GM21786 (cell line): ENCODE results near the gene PUM1.
A peak's percentile ranks its signal among the peaks of the same experiment; 100 is the strongest.
"Not testable (repeated sequence)": the region's sequence is repeated elsewhere in the genome, so short reads cannot be mapped to it uniquely, and the experiment has no call there.

Experiments used
- ATAC-seq: cut with Tn5 transposase; IDR thresholded peaks from one replicate; pipeline ENCODE4 v1.9.1; 2021; ENCODE audit not compliant: unreplicated experiment

Gene PUM1

GRCh38 chr1:30997463-30998057, 68.0 kb downstream of the PUM1 start:
- ATAC-seq: no peak

DNA sequence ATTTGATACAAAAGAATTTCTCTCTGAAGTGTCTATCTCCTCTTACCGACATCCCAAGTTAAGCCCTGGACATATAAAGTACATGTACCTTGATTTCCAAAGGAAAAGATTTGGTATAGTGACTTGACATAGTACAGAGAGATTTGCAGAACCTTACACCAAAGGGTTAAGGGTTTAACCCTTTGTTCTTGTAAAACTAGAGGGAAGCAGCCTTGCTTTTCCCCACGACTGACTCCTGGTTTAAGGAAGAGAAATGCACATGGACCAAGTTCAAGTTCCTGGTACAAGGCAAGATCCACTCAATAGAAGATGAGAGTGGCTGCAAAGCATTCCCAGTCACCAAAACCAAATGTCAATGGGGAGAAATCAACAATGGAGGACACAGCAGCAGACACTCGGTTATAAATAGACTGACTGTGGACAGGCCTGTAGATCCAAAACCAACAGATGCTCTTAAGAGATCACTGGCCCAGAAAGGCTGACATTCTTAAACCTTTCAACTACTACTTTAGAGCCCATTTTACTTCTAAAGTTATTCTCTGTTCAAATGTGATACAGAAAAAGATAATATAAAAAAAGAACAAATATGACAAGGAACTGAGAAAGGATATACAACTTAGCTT, 69.4 kb downstream of the PUM1 start:
- ATAC-seq: no peak

- ATAC-seq: no peak
These were observed 73.5 kb downstream of the PUM1 start for GRCh38 chr1:30991862-30992606.

DNA sequence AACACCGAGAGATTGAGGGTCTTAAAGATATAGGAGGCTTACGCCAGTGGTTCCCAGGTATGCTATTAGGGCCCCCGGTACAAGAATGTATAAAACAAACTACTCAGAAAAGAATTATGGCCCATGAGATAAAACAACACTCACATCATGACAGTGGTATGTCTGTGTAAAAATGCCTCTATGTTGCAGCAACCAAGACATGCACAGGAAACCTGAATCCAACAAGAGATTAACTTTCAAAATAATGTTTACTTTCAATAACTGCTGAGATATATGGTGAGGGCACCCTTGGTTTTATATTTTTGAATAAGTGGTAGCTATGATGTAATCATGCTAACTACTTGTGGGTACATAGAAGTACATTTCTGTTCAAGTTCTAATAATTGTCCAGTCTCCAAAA, 74.9 kb downstream of the PUM1 start:
- no peak for ATAC-seq

DNA sequence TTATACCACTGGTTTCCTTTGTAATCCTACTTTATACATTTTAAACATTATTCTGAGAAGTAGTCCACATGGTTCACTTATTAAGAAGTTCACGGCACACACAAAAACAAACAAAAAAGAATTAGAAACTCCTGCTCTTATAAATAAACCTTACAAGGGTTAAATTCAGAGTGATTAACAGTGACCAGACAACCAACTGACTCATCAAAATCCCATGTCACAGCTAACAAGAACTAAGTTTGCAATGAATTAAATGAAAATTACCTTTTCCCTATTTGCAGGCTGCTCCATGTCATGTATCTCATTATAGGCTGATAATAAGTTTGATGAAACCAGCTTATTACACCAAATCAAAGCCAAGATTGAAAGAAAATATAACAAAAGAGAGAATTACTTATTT, 77.5 kb downstream of the PUM1 start:
- ATAC-seq: no peak

GRCh38 chr1:30986755-30987154, 78.8 kb downstream of the PUM1 start:
- ATAC-seq: no peak

- no peak for ATAC-seq
These were observed 80.5 kb downstream of the PUM1 start for GRCh38 chr1:30984991-30985503.

DNA sequence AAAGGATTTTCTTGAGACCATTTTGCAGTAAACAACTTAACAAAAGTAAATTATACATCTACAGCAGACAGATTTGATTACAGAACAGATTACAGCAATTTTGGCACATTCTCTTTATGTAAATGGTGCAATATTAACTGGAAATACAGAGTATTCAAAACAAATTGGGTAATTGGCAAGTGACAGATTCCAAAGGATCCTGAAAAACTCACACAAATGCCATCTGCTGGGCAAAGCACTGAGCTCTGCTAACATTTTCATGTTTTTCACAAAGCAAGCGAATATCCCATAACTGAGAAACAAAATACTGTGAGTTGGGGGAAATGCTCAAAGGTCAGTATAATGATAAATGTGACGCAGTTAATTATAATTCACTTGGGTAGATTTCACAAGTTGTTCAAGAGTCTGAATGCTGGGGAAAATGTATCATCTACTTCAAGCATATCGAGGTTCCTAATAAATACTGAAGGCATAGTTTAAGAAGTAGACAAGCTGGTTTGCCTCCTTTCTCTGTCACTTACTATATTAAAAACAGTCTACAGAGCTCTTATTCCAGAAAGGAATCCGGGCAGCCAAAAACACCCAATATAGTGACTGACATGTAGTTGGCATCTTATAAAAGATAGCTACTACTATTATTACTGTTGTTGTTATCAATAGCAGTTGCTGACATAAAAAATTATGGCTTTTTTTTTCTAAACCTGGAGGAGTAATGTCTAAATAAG, 81.2 kb downstream of the PUM1 start:
- no peak for ATAC-seq

DNA sequence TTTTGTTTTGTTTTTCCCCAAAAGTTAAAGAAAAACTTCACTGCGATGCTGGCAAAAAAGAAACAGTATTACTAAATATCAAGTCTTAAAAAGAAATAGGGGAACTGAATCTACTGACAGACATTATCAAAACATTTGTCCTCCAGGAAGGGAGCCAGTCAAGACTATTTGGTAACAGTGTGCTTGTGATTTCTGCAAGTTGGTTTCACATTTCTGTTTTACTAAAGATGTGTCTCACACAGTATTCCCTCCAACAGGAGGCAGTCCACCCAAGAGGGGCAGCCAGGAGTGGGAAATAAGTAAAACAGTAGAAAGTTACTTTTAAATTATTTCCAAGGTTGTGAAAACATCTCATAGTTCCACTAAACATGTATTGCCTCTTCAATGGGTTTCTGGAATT, 82.6 kb downstream of the PUM1 start:
- no peak for ATAC-seq

DNA sequence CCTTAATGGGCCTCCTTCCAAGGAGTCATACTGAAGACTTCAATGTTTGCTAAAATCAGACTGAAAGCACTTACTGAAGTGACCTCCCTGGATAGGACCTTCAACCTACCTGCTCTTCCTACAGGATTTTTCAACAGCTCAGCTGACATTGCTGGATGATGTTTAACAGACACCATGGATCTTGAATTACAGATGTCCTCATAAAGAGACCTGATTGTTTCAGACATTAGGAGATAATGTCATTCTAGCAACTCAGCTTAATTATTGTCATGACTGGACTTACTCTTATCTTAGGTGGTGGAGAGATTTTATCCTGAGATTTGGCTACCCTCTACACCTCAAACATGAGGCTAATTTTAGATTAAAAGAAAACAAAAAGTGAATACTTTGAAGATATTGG, 83.1 kb downstream of the PUM1 start:
- no peak for ATAC-seq

DNA sequence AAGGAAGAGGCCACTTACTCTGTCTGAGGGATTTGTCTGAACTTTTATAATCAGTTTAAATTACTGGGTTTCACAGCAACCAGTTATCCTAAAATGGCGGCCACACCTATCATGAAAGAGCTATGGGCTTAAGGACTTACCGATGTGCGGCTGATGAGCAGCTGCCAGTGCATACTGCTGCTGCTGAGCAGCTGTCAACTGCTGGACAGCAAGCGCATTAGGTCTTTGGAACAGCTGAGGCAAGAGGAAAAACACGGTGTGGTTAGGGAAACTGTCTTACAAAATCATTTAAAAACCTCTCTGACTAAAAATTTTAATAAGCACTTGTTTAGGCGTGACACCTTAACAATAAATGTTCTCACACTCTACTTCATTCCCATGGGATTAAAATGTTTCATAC, 84.3 kb downstream of the PUM1 start:
- no peak for ATAC-seq

GRCh38 chr1:30977511-30977910, 88.0 kb downstream of the PUM1 start:
- no peak for ATAC-seq

DNA sequence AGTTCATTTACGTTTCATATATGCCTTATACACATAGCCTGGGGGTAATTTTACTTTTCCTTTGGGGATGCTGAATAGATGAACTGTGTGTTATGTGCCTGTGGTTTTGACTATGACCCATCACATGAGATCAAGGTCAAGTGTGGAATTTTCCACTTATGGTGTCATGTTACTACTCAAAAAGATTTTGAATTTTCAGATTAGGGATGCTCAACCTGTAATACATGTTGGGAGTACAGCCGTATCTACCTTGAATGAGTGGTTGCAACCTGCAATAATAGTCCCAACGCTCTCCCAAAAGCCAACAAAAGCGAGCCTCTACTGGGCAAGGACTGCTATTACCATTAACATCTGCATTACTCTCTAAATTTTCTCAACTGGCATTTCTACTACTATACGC, 88.4 kb downstream of the PUM1 start:
- ATAC-seq: no peak

DNA sequence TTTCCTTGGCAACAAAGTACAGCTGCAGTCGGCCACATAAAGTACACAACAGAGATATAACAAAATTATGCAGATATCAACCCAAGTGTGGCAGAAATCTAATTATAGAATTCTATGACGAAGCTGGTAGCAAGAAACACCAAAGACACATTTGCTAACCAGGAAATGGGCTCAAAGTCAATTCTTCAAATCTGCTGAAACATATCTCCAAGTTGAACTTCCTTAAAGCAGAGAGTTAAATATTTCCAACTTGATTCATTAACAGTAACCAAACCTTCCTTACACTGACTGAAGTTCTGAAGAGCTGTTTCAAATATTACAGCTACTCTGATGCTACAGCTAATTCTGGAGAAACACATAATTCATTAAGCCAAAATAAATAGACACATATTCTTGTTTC, 89.4 kb downstream of the PUM1 start:
- ATAC-seq: peak; percentile 50

DNA sequence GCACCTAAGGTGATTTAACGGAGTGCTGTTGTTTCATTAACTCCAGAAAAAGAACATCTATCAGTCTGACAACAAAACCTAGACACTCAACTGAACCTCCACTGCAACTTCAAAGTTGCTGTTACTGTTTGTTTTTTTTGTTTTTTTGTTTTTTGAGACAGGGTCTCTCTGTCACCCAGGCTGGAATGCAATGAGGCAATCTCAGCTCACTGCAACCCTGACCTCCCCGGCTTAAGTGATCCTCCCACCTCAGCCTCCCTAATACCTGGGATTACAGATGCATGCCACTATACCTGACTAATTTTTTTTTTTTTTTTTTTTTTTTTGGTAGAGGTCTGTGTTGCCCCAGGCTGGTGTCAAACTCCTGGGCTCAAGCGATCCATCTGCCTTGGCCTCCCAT, 90.3 kb downstream of the PUM1 start:
- ATAC-seq: no peak

DNA sequence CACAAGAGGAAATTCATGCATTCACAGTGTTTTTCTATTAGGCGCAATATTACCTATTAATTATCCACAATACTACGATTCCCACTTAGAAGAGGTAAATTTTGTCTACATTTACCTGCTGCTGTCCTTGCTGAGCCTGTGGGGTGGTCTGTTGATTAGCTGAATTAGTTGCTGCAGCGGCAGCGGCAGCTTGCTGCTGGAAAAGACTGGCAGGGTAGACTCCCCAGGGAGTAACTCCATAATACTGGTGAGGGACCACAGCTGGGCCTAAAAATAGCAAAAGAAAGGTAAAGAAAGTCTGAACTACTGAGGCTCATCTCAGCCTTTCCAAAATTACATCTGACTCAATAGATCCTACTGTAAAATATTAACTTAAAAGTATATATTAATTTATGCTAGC, 91.0 kb downstream of the PUM1 start:
- ATAC-seq: no peak

DNA sequence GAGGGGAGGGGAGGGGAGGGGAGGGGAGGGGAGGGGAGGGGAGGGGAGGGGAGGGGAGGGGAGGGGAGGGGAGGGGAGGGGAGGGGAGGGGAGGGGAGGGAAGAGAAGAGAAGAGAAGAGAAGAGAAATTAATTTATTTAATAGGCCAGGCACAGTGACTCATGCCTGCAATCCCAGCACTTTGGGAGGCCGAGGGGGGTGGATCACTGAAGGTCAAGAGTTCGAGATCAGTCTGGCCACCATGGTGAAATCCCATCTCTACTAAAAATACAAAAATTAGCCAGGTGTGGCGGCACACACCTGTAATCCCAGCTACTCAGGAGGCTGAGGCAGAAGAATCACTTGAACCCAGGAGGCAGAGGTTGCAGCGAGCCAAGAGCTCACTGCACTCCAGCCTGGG, 93.2 kb downstream of the PUM1 start:
- not testable (repeated sequence) for ATAC-seq

- ATAC-seq: no peak
These were observed 94.0 kb downstream of the PUM1 start for GRCh38 chr1:30971496-30971895.

DNA sequence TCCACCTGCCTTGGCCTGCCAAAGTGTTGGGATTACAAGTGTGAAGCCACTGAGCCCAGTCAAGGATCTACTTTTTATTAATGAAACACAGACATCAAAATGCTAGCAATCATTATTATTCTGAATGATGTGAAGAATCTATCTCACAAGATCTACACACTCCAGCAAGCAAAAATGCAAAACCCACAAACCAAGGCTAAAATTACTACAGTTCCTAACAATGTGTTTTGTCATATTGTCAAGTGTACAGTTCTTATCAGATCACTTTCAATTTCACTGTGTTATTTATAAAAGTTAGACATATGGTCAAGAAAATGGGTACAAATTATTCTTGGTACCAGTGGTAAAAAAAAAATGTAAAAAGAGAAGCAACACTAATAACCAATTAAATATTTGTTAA, 95.6 kb downstream of the PUM1 start:
- no peak for ATAC-seq

GRCh38 chr1:30968220-30968971, 97.1 kb downstream of the PUM1 start:
- no peak for ATAC-seq
